Spleen (tissue), 7 donors: ENCODE data around the gene TRPC4AP.

Source experiments
- CTCF ChIP-seq, 11 experiments: fragments of 200-600 bp in 7 of 11; fragments of 450-650 bp in 4 of 11; sonication (generic) in 4 of 11; IDR thresholded peaks in 8 of 11; conservative IDR thresholded peaks in 3 of 11; 1 replicate in 7 of 11; 2 replicates in 4 of 11; pipeline versions ENCODE4 v1.4.0 to v1.8.0; 2016 to 2021; ENCODE audit warnings: antibody characterized with exemption in 11 of 11, inconsistent platforms in 4 of 11, mild to moderate bottlenecking in 1 of 11
- POLR2A ChIP-seq, 3 donors: fragments of 450-650 bp; IDR thresholded peaks; one replicate each; pipeline ENCODE4 v1.5.1; 2017; ENCODE audit warnings: antibody characterized with exemption in 3 of 3, mild to moderate bottlenecking in 1 of 3
- POLR2AphosphoS5 ChIP-seq, 3 donors: sonication (generic); formaldehyde crosslinking; IDR thresholded peaks; one replicate each; pipeline ENCODE4 v1.5.1; 2017; ENCODE audit warnings: antibody characterized with exemption in 3 of 3
- donor health status: DM: no; HTN: no; CAD: no; lungs with moderate emphysema.
- donor health status: DM: no; HTN: no; CAD: no.
- donor health status: DM: no; HTN: no; CAD: no.

GRCh38 chr20:35012227-35013069, 80.2 kb downstream of the TRPC4AP start:
- TF ChIP-seq POLR2AphosphoS5 (IDR thresholded peaks at IDR 0.05) (peak in 1 of 3 donors; percentile 19), CTCF (IDR thresholded peaks at IDR 0.05 in 8 of 11, conservative IDR thresholded peaks at IDR 0.05 in 3 of 11) (no peak), POLR2A (IDR thresholded peaks at IDR 0.05) (no peak)
